ENCODE results near the gene MORC3.
"Not testable (repeated sequence)": the region's sequence is repeated elsewhere in the genome, so short reads cannot be mapped to it uniquely, and the experiment has no call there.

Gene MORC3

GRCh38 chr21:36322083-36322424, 2.1 kb downstream of the MORC3 start:
- no peak for DNase-seq (ENCODE audit: low read depth)

GRCh38 chr21:36323032-36323431, 3.0 kb downstream of the MORC3 start:
- DNase-seq (ENCODE audit: low read depth) = no peak

GRCh38 chr21:36325373-36326010, 5.5 kb downstream of the MORC3 start:
- DNase-seq (ENCODE audit: low read depth) = no peak

GRCh38 chr21:36330904-36331303, 10.9 kb downstream of the MORC3 start:
- DNase-seq (ENCODE audit: low read depth) = no peak

- DNase-seq (ENCODE audit: low read depth) = no peak
These were observed 17.1 kb downstream of the MORC3 start for GRCh38 chr21:36337099-36337509.

- DNase-seq (ENCODE audit: low read depth) = no peak
These were observed 19.0 kb downstream of the MORC3 start for GRCh38 chr21:36338975-36339374.

- not testable (repeated sequence) for DNase-seq (ENCODE audit: low read depth)
These were observed 22.6 kb downstream of the MORC3 start for GRCh38 chr21:36342581-36342980.

- DNase-seq (ENCODE audit: low read depth) = no peak
These were observed 24.9 kb downstream of the MORC3 start for GRCh38 chr21:36344931-36345330.

GRCh38 chr21:36347278-36347961, 27.4 kb downstream of the MORC3 start:
- no peak for DNase-seq (ENCODE audit: low read depth)

GRCh38 chr21:36347962-36348328, 27.9 kb downstream of the MORC3 start:
- no peak for DNase-seq (ENCODE audit: low read depth)

GRCh38 chr21:36349315-36349714, 29.3 kb downstream of the MORC3 start:
- DNase-seq (ENCODE audit: low read depth) = no peak

- no peak for DNase-seq (ENCODE audit: low read depth)
These were observed 30.4 kb downstream of the MORC3 start for GRCh38 chr21:36350282-36350910.

GRCh38 chr21:36354918-36355680, 35.1 kb downstream of the MORC3 start:
- no peak for DNase-seq (ENCODE audit: low read depth)

GRCh38 chr21:36355868-36356267, 35.9 kb downstream of the MORC3 start:
- DNase-seq (ENCODE audit: low read depth) = no peak

GRCh38 chr21:36359185-36359584, 39.2 kb downstream of the MORC3 start:
- no peak for DNase-seq (ENCODE audit: low read depth)

GRCh38 chr21:36369064-36369685, 49.2 kb downstream of the MORC3 start:
- no peak for DNase-seq (ENCODE audit: low read depth)

- DNase-seq (ENCODE audit: low read depth) = no peak
These were observed 56.0 kb downstream of the MORC3 start for GRCh38 chr21:36375994-36376393.

GRCh38 chr21:36377391-36377842, 57.4 kb downstream of the MORC3 start:
- DNase-seq (ENCODE audit: low read depth) = no peak

- DNase-seq (ENCODE audit: low read depth) = no peak
These were observed 59.3 kb downstream of the MORC3 start for GRCh38 chr21:36379251-36379650.

GRCh38 chr21:36381841-36382589, 62.0 kb downstream of the MORC3 start:
- DNase-seq (ENCODE audit: low read depth) = no peak

- not testable (repeated sequence) for DNase-seq (ENCODE audit: low read depth)
These were observed 62.7 kb downstream of the MORC3 start for GRCh38 chr21:36382722-36383121.

GRCh38 chr21:36384885-36385232, 64.9 kb downstream of the MORC3 start:
- DNase-seq (ENCODE audit: low read depth) = no peak
